OCI-LY7 (cell line): ENCODE data around the gene CYP2W1. TPM values are rescaled to one million over a fixed set of nuclear protein-coding genes. Genes with fewer than 3 reads are reported as not detected.

Source experiments
- BruUV-seq: library from RNA; stranded (reverse); fragments of 400-500 nt; replicated peaks from 2 replicates; lab custom pipeline; 2021; lab: Mats Ljungman, UMichigan
- CTCF ChIA-PET: fragments of 300-600 bp; sonication (Branson Sonifier 250); formaldehyde crosslinking; loops from one replicate; lab custom pipeline; 2022; ENCODE audit warnings: antibody characterized with exemption; ENCODE audit not compliant: unreplicated experiment; lab: Charles Lee
- POLR2A ChIA-PET: fragments of 300-600 bp; sonication (Branson Sonifier 250); formaldehyde crosslinking; loops from one replicate; lab custom pipeline; 2022; ENCODE audit warnings: antibody characterized with exemption; lab: Charles Lee
- DNase-seq: peaks from one replicate; pipeline ENCODE4 v3.0.0-alpha.2; 2015; ENCODE audit warnings: low spot score
- H2AFZ ChIP-seq: fragments of 200-600 bp; sonication (generic), shearing (Covaris generic); 2 replicates; pipeline ENCODE4 v1.6.1; 2014; ENCODE audit warnings: mild to moderate bottlenecking, antibody characterized with exemption, low read length, moderate library complexity
- H3K27ac ChIP-seq: fragments of 200-600 bp; sonication (generic); 2 replicates; pipeline ENCODE4 v1.5.1; 2014; ENCODE audit warnings: mixed run types, low read depth, mild to moderate bottlenecking, moderate library complexity, low read length, inconsistent platforms; ENCODE audit not compliant: poor library complexity, severe bottlenecking
- H3K36me3 ChIP-seq: fragments of 200-600 bp; sonication (generic); 2 replicates; pipeline ENCODE4 v1.6.1; 2014; ENCODE audit warnings: mild to moderate bottlenecking, antibody characterized with exemption, low read length, moderate library complexity, mixed read lengths; ENCODE audit not compliant: insufficient read depth
- H3K4me1 ChIP-seq: fragments of 200-600 bp; sonication (generic); 2 replicates; pipeline ENCODE4 v1.5.1; 2014; ENCODE audit warnings: mild to moderate bottlenecking, low read length; ENCODE audit not compliant: insufficient read depth, poor library complexity, severe bottlenecking
- H3K4me2 ChIP-seq: fragments of 200-600 bp; sonication (generic); 2 replicates; pipeline ENCODE4 v1.6.1; 2014; ENCODE audit warnings: mild to moderate bottlenecking, low read length
- H3K4me3 ChIP-seq: fragments of 200-600 bp; sonication (generic); 2 replicates; pipeline ENCODE4 v1.5.1; 2014; ENCODE audit warnings: mild to moderate bottlenecking, low read depth, low read length; ENCODE audit not compliant: poor library complexity, severe bottlenecking
- H3K79me2 ChIP-seq: fragments of 200-600 bp; sonication (generic); 2 replicates; pipeline ENCODE4 v1.6.1; 2016; ENCODE audit warnings: low read depth, mild to moderate bottlenecking, low read length, moderate library complexity, mixed read lengths; ENCODE audit not compliant: insufficient read depth
- H3K9me2 ChIP-seq: fragments of 200-600 bp; sonication (generic); 2 replicates; pipeline ENCODE4 v1.6.1; 2016; ENCODE audit warnings: mild to moderate bottlenecking, low read length, mixed read lengths; ENCODE audit not compliant: insufficient read depth
- H3K9me3 ChIP-seq: fragments of 200-600 bp; sonication (generic); 2 replicates; pipeline ENCODE4 v1.6.1; 2014; ENCODE audit warnings: mild to moderate bottlenecking, mixed run types, low read length, mixed read lengths
- H4K20me1 ChIP-seq: fragments of 200-600 bp; sonication (generic); 2 replicates; pipeline ENCODE4 v1.6.1; 2014; ENCODE audit warnings: mild to moderate bottlenecking, antibody characterized with exemption, low read length, moderate library complexity, mixed read lengths; ENCODE audit not compliant: insufficient read depth
- CTCF ChIP-seq: fragments of 200-600 bp; sonication (generic); conservative IDR thresholded peaks from 2 replicates; pipeline ENCODE4 v1.5.1; 2014; ENCODE audit warnings: mild to moderate bottlenecking, antibody characterized with exemption, low read length, moderate library complexity, mixed read lengths
- EZH2phosphoT487 ChIP-seq: fragments of 200-600 bp; sonication (generic); IDR thresholded peaks from 2 replicates; pipeline ENCODE4 v1.6.1; 2018; ENCODE audit warnings: low read depth, borderline replicate concordance, mild to moderate bottlenecking, mixed run types, antibody characterized with exemption, low read length, moderate library complexity, mixed read lengths
- intact Hi-C: fragments of 100-400 bp; cut with micrococcal nuclease; formaldehyde crosslinking; loops from one replicate; pipeline ENCODE4 v1.10.0; 2022; ENCODE audit not compliant: unreplicated experiment
- total RNA-seq, 2 experiments: library from RNA; depleted of rRNA in 1 of 2; stranded (reverse); fragments of >200 nt in 1 of 2; shearing (Covaris generic) in 1 of 2; gene quantifications; 2 replicates each; pipeline ENCODE4 v1.2.3, GENCODE V29; 2014 to 2022

CYP2W1 gene
- total RNA-seq, 2 experiments from 2014 or later, result 1.3 TPM; not detected in 1

- DNase-seq, result no peak
- Histone ChIP-seq H4K20me1 (no peaks in the 10 kb centered on the region), H3K9me2 (no peaks in the 10 kb centered on the region), H3K4me3 (no peak overlapping the region), H3K4me2 (no peak overlapping the region), H2AFZ (no peak overlapping the region), H3K9me3 (peaks cover 15% of the 10 kb centered on the region), H3K4me1 (no peaks in the 10 kb centered on the region), H3K79me2 (no peaks in the 10 kb centered on the region), H3K27ac (no peak overlapping the region), H3K36me3 (no peaks in the 10 kb centered on the region)
- ChIA-PET POLR2A (no interaction called here), CTCF (no interaction called here)
- no TSS peak for BruUV-seq
- TF ChIP-seq EZH2phosphoT487 (no peak), CTCF (no peak)
- intact Hi-C loops, result no loop called here
Observed at GRCh38 chr7:937856-938484, 45.0 kb upstream of the CYP2W1 start.

- ChIA-PET CTCF (no interaction called here), POLR2A (no interaction called here)
- TF ChIP-seq EZH2phosphoT487, result no peak
- TF ChIP-seq CTCF, result no peak
- H3K79me2 ChIP-seq, result no peaks in the 10 kb centered on the region
- BruUV-seq, result no TSS peak
- H3K4me1 ChIP-seq, result no peaks in the 10 kb centered on the region
- H2AFZ ChIP-seq, result no peak overlapping the region
- H3K4me2 ChIP-seq, result no peak overlapping the region
- H3K4me3 ChIP-seq, result no peak overlapping the region
- no peak for DNase-seq
- H3K9me3 ChIP-seq, result peaks cover 15% of the 10 kb centered on the region
- no peaks in the 10 kb centered on the region for H4K20me1 ChIP-seq
- H3K9me2 ChIP-seq, result no peaks in the 10 kb centered on the region
- intact Hi-C loops, result no loop called here
- no peaks in the 10 kb centered on the region for H3K36me3 ChIP-seq
- no peak overlapping the region for H3K27ac ChIP-seq
Observed at GRCh38 chr7:938546-939185, 44.3 kb upstream of the CYP2W1 start.

GRCh38 chr7:939843-940242 lies 43.1 kb upstream of the CYP2W1 start:
- H3K4me3 ChIP-seq, result no peak overlapping the region
- CTCF ChIA-PET, result no interaction called here
- H3K4me1 ChIP-seq, result no peaks in the 10 kb centered on the region
- no peak for TF ChIP-seq EZH2phosphoT487
- TF ChIP-seq CTCF, result no peak
- H3K36me3 ChIP-seq, result no peaks in the 10 kb centered on the region
- H2AFZ ChIP-seq, result no peak overlapping the region
- peaks cover 15% of the 10 kb centered on the region for H3K9me3 ChIP-seq
- POLR2A ChIA-PET, result no interaction called here
- no peaks in the 10 kb centered on the region for H3K79me2 ChIP-seq
- no peak overlapping the region for H3K4me2 ChIP-seq
- intact Hi-C loops, result no loop called here
- BruUV-seq, result no TSS peak
- no peak overlapping the region for H3K27ac ChIP-seq
- H4K20me1 ChIP-seq, result no peaks in the 10 kb centered on the region
- no peak for DNase-seq
- H3K9me2 ChIP-seq, result no peaks in the 10 kb centered on the region
